ENCODE measurements around the gene SART3. TPM values are rescaled to one million over a fixed set of nuclear protein-coding genes. Genes with fewer than 3 reads are reported as not detected.

SART3 gene
- total and polyA plus RNA-seq, 2 of the 8 experiments (the other 6 are each of a cell fraction or from before 2014, with no cell fraction given) = 16.0 to 103 TPM

GRCh38 chr12:108518716-108519496 lies 42.1 kb downstream of the SART3 start (continued):
- no peak for TF ChIP-seq ATF2 (IDR thresholded peaks at IDR 0.05; ENCODE audit: low read length)
- no peak for TF ChIP-seq GABPA (IDR thresholded peaks at IDR 0.05; ENCODE audit: borderline replicate concordance, insufficient read depth, low read length)

Data from H1 (cell line).